HG03103 (cell line): Measurements from ENCODE around the gene INSIG1.

Experiments used
- ATAC-seq: cut with Tn5 transposase; IDR thresholded peaks from one replicate; pipeline ENCODE4 v1.9.1; 2021; ENCODE audit warnings: low read depth; ENCODE audit not compliant: unreplicated experiment

Gene INSIG1

GRCh38 chr7:155283565-155284194 is 14.0 kb upstream of the INSIG1 start:
- ATAC-seq, result peak; percentile 83

DNA sequence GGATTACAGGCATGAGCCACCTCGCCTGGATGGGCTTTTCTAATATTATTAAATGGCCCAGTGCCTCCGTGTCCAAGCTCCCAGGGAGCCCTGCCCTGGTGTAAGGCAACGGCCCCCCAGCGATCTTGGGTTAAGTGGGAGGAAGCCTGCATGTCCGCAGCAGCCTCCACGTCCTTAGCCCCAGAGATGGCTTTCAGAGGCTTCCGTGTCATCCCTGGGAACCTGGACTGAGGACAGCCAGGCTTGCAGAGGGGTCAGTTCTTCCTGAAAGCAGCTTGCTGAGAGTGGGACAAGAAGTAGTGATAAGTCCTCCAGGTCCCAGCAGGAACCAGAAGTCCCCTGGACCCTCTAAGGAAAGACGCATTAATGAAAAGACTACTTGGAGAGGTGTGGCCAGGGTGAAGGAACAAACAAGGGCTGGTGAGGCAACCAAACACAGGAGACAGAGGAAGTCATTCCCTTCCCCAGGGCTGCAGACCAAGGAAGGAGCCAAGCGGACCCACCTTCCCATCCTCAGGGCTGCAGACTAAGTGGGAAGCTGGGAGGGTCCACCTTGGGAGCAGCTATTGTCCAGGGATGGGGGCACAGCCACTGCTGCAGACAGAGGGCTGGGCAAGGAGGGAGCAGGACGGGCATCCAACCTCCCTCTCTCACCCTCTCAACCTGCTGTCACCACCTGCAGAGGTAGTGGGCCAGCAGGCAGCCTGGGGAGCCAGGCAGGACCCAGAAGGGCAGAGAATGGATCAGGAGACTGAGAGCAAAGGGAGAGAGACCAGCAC is 13.0 kb upstream of the INSIG1 start:
- no peak for ATAC-seq

DNA sequence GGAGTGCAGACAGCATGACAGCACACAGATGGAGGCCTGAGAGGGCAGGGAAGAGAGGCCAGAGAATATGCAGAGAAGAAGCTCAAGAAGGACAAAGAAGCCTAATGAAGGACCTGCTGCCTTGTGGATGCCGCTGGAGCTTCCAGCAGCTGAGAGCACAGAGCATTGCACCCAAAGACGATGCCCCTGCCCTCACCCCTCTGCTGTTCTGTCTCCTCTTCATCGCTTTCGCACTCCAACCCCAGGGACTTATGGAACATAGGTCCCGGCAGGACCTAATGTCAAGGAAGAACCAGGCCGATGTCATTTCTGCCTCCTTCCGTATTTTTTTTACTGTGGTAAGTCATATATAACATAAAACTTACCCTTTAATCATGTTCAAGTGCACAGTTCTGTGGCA is 12.3 kb upstream of the INSIG1 start:
- no peak for ATAC-seq

DNA sequence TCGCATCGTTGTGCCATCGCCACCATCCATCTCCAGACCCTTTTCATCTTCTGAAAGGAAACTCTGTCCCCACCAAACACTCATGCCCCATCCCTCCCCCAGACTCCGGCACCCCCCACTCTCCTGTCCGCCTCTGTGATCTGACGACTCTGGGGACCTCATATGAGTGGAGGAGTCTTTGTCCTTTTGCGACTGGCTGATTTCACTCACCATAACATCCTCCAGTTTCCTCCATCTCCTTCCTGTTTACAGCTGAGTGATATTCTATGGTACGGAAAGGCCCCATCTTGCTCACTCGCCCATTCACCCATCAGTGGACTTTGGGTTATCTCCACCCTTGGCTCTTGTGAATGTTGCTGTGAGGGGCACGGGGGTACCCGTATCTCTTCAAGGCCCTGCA is 11.8 kb upstream of the INSIG1 start:
- no peak for ATAC-seq

DNA sequence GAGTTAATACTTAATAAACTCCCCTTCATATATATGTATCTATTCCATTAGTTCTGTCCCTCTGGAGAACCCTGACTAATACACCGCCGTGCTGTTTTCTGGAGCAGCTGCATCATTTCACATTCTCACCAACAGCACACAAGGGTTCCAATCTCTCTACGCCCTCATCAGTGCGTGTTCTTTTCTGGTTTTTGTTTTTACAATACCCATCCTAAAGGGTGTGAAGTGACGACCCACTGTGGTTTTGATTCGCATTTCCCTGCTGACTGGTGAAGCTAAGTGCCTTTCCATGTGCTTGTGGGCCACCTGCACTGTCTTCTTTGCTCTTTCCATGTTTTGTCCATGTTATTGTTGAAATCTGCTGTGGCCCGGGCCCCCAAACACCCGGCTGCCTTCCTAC is 11.0 kb upstream of the INSIG1 start:
- ATAC-seq, result no peak

- no peak for ATAC-seq
Observed at GRCh38 chr7:155287284-155287935, 10.3 kb upstream of the INSIG1 start.

DNA sequence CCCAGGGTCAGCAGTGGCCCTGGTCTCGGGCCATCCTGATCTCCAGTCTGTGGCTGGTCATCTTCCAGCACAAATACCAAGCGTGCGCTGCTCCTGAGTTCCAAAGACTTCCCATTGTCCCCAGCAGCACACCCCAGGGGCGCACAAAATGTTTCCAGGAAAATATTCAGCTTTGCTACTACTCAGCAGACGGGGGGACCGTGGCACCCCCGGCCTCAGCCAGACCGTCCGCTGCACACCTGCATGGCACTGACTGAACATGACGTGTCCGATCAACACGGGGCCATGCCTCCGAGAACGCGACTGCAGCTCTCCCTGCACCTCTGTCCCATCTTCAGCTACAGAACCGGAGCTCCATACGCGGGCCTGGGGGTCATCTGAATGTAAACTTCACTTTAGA is 9.6 kb upstream of the INSIG1 start:
- ATAC-seq, result no peak

DNA sequence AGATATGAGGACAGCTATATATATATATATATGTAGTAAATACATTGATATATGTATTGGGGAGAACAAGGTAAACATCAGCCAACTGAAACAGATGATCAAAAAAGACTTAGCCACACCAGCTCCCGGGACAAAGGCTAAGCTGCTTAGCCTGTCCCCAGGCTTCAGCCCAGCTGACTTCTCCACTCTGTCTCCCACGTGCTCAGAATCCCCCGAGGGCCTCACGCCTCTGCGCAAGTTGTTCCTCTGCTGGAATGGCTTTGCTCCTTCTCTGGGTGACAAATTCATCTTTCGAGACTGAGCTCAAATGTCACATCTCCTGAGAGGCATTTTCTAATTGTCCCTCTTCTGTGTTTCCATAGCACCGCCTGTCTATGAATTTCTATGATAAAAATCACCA is 8.6 kb upstream of the INSIG1 start:
- no peak for ATAC-seq

DNA sequence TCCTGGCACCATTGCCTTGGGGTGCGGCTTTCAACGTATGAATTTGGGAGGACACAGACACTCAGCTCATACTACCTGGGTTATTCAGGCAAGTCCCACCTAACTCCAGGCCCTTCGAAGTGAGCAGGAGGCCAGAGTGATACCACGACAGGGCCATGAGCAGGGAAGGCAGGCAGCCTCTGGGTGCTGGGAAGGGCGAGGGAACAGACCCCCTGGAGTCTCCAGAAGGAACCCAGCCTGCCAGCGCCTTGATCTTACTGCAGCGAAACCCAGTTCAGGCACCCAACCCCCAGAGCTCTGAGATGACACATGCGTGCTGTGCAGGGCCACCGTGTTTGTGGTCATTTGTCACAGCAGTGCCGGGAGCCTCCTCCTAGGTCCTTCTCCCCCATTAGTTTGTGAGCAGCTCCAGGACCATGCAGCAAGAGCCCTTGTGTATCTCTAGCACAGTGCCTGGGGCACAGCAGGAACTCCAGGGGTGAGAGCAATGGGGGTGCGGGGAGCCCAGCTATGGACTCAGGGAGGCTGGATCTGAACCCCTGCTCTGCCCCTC is 7.7 kb upstream of the INSIG1 start:
- ATAC-seq, result no peak

GRCh38 chr7:155291045-155291530 is 6.6 kb upstream of the INSIG1 start:
- no peak for ATAC-seq

DNA sequence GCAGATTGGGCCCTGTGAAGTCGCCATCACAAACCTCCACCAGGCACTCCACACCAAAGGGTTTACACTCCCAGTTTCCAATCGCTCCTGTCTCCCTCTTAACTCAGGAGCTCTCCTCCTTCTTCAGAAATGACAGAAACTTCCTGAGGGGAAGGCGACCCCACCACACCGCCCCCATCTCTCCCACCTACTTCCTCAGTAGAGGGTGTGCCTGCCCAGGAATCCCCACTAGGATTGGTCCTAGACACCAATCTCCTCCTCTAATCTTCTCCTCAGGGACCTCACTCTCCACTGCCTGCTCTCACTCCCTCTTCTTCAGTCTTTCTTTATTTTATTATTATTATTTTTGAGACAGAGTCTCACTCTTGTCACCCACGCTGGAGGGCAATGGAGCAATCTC is 5.9 kb upstream of the INSIG1 start:
- no peak for ATAC-seq

GRCh38 chr7:155292680-155293226 is 4.9 kb upstream of the INSIG1 start:
- ATAC-seq, result no peak

GRCh38 chr7:155293721-155294510 is 3.8 kb upstream of the INSIG1 start:
- no peak for ATAC-seq

GRCh38 chr7:155294511-155294778 is 3.2 kb upstream of the INSIG1 start:
- ATAC-seq, result no peak

DNA sequence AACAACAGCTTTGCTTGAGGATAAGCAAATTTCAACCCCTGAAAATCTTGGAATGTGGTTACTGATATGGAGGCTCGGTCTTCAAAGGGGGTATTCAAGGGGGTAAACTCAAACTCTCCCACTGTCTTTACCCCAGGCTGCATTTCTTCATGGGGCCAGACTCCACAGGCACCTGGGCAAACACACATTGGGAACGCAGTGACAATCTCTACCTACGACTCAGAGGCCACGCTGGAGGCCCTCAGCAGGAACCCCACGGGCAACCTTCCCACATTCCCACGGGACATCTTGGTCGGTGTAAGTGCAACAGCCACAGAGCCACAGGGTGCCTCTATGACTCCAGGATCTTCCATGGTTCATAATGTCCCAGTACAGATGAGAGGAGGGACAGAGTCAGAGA is 2.2 kb upstream of the INSIG1 start:
- no peak for ATAC-seq

- ATAC-seq, result no peak
Observed at GRCh38 chr7:155296006-155296787, 1.5 kb upstream of the INSIG1 start.

- peak; percentile 3 for ATAC-seq
Observed at GRCh38 chr7:155296788-155297516, 726 bp upstream of the INSIG1 start.

DNA sequence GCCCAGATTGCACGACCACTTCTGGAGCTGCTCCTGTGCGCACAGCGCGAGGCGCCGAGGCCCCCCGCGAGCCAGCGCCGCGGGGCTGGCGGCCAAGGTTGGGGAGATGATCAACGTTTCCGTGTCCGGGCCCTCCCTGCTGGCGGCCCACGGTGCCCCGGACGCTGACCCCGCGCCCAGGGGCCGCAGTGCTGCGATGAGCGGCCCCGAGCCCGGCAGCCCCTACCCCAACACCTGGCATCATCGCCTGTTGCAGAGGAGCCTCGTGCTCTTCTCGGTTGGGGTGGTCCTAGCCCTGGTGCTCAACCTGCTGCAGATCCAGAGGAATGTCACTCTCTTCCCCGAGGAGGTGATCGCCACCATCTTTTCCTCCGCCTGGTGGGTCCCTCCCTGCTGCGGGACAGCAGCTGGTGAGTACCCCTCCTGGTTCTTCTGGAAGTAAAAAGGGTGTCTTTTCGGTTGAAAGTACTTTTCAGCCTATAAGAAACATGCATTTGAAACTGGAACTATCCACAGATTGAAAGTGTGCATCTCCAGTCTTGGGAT is 683 bp downstream of the INSIG1 start:
- ATAC-seq, result no peak
